ENCODE results near the gene PRPH2. TPM values are rescaled to one million over a fixed set of nuclear protein-coding genes. Genes with fewer than 3 reads are reported as not detected.
A peak's percentile ranks its signal among the peaks of the same experiment; 100 is the strongest.

Gene PRPH2
- polyA plus RNA-seq, 3 donors, result 0.05 TPM; not detected in 2

GRCh38 chr6:42758756-42759430 is 36.5 kb upstream of the PRPH2 start:
- Mint-ChIP-seq H3K27me3 (ENCODE audit: low read depth in 3 of 3) (peaks cover 0 to 2% (median 0%) of the 10 kb centered on the region in 3 donors), H3K4me1 (peaks cover 2% of the 10 kb centered on the region), H3K4me3 (no peak overlapping the region), H3K36me3 (peaks cover 23 to 29% of the 10 kb centered on the region in 2 donors), H3K9me3 (peaks cover 0 to 1% (median 0%) of the 10 kb centered on the region in 7 donors), H3K27ac (peak overlapping the region in 1 of 7 donors; percentile 1)
- H3K9me3 ChIP-seq (replicated peaks in 1 of 2; ENCODE audit: control insufficient read depth in 1 of 2, insufficient read depth in 1 of 2, low read length in 2 of 2), result no peaks in the 10 kb centered on the region
- TF ChIP-seq, protein P1, sequence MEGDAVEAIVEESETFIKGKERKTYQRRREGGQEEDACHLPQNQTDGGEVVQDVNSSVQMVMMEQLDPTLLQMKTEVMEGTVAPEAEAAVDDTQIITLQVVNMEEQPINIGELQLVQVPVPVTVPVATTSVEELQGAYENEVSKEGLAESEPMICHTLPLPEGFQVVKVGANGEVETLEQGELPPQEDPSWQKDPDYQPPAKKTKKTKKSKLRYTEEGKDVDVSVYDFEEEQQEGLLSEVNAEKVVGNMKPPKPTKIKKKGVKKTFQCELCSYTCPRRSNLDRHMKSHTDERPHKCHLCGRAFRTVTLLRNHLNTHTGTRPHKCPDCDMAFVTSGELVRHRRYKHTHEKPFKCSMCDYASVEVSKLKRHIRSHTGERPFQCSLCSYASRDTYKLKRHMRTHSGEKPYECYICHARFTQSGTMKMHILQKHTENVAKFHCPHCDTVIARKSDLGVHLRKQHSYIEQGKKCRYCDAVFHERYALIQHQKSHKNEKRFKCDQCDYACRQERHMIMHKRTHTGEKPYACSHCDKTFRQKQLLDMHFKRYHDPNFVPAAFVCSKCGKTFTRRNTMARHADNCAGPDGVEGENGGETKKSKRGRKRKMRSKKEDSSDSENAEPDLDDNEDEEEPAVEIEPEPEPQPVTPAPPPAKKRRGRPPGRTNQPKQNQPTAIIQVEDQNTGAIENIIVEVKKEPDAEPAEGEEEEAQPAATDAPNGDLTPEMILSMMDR (IDR thresholded peaks at IDR 0.05), result no peak
- no peak overlapping the region for H3K9ac ChIP-seq (ENCODE audit: insufficient read depth, low read length, poor library complexity, severe bottlenecking)
- no peaks in the 10 kb centered on the region for H4K20me1 ChIP-seq (ENCODE audit: insufficient read depth, low read length)
- no peak overlapping the region for H3K27ac ChIP-seq (ENCODE audit: low read depth in 1 of 2, low read length in 2 of 2)
- no peak overlapping the region for H3K4me3 ChIP-seq (replicated peaks in 1 of 3; ENCODE audit: low read depth in 2 of 3, low read length in 3 of 3)
- 100% methylated on average over 2 of the region's 3 CpGs for WGBS (ENCODE audit: insufficient coverage)
- H3K27me3 ChIP-seq (ENCODE audit: control insufficient read depth in 2 of 2, insufficient read depth in 2 of 2, low read length in 2 of 2), result no peaks in the 10 kb centered on the region
- H3K4me1 ChIP-seq (ENCODE audit: control insufficient read depth in 1 of 2, insufficient read depth in 2 of 2, low read length in 2 of 2), result no peaks in the 10 kb centered on the region
- peaks cover 3 to 25% of the 10 kb centered on the region in 2 donors for H3K36me3 ChIP-seq (replicated peaks in 1 of 2; ENCODE audit: control insufficient read depth in 1 of 2, insufficient read depth in 2 of 2, low read length in 2 of 2)
- no peak for DNase-seq
- no peak overlapping the region for H3K4me2 ChIP-seq (replicated peaks; ENCODE audit: extremely low read depth, low read length, poor library complexity, severe bottlenecking)
- no peak overlapping the region for H2AFZ ChIP-seq (ENCODE audit: insufficient read depth, low read depth, low read length, poor library complexity, severe bottlenecking)
- H3K79me2 ChIP-seq (ENCODE audit: insufficient read depth, low read length), result no peaks in the 10 kb centered on the region
- intact Hi-C loops (cut with micrococcal nuclease), result no loop called here

DNA sequence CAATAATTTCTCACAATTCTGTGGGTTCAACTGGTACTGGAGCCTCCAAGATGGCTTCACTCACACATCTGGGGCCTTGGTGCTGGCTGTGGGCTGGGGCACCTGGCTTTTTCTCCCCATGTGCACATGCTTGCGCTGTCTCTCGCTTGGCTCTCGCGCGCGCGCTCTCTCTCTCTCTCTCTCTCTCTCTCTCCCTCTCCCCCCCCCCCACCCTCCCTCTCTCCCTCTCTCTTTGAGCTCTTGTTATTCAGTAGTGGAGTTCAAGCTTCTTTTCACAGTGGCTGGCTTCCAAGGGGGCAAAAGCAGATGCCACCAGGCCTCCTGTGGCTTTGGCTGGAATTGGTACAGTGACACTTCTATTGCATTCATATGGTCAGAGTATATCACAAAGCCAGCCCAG is 34.3 kb upstream of the PRPH2 start:
- Mint-ChIP-seq H3K9me3 (peaks cover 0 to 1% (median 0%) of the 10 kb centered on the region in 7 donors), H3K36me3 (peaks cover 21 to 32% of the 10 kb centered on the region in 2 donors), H3K27ac (peak overlapping the region in 1 of 7 donors; percentile 16), H3K27me3 (ENCODE audit: low read depth in 3 of 3) (peaks cover 0 to 2% (median 0%) of the 10 kb centered on the region in 3 donors), H3K4me1 (peaks cover 2% of the 10 kb centered on the region), H3K4me3 (no peak overlapping the region)
- Histone ChIP-seq H3K4me3 (replicated peaks in 1 of 3; ENCODE audit: low read depth in 2 of 3, low read length in 3 of 3) (no peak overlapping the region), H3K27ac (ENCODE audit: low read depth in 1 of 2, low read length in 2 of 2) (no peak overlapping the region), H3K9ac (ENCODE audit: insufficient read depth, low read length, poor library complexity, severe bottlenecking) (no peak overlapping the region), H3K27me3 (ENCODE audit: control insufficient read depth in 2 of 2, insufficient read depth in 2 of 2, low read length in 2 of 2) (no peaks in the 10 kb centered on the region), H3K79me2 (ENCODE audit: insufficient read depth, low read length) (no peaks in the 10 kb centered on the region), H3K4me1 (ENCODE audit: control insufficient read depth in 1 of 2, insufficient read depth in 2 of 2, low read length in 2 of 2) (no peaks in the 10 kb centered on the region), H3K36me3 (replicated peaks in 1 of 2; ENCODE audit: control insufficient read depth in 1 of 2, insufficient read depth in 2 of 2, low read length in 2 of 2) (peaks cover 3 to 25% of the 10 kb centered on the region in 2 donors), H3K9me3 (replicated peaks in 1 of 2; ENCODE audit: control insufficient read depth in 1 of 2, insufficient read depth in 1 of 2, low read length in 2 of 2) (no peaks in the 10 kb centered on the region), H4K20me1 (ENCODE audit: insufficient read depth, low read length) (no peaks in the 10 kb centered on the region), H3K4me2 (replicated peaks; ENCODE audit: extremely low read depth, low read length, poor library complexity, severe bottlenecking) (no peak overlapping the region), H2AFZ (ENCODE audit: insufficient read depth, low read depth, low read length, poor library complexity, severe bottlenecking) (no peak overlapping the region)
- intact Hi-C loops (cut with micrococcal nuclease), result no loop called here
- TF ChIP-seq, protein P1 (IDR thresholded peaks at IDR 0.05), result no peak
- no CpG with 5 or more reads among the region's 7 CpGs for WGBS (ENCODE audit: insufficient coverage)
- DNase-seq, result no peak
